Cardiac fibroblast (primary cell): ENCODE data around the gene OR7D2.
A peak's percentile ranks its signal among the peaks of the same experiment; 100 is the strongest.

Experiments used
- DNase-seq, 2 donors: peaks; one replicate each; pipeline versions ENCODE4 v3.0.0 to v3.0.0-alpha.2; 2010; ENCODE audit warnings: low read depth in 2 of 2
- H3K4me3 ChIP-seq, 2 donors: replicated peaks in 1 of 2; 1 replicate in 1 of 2; 2 replicates in 1 of 2; pipeline ENCODE4 v1.5.1; 2011; ENCODE audit warnings: low read depth in 2 of 2, low read length in 2 of 2, mild to moderate bottlenecking in 2 of 2, moderate library complexity in 1 of 2
- CTCF ChIP-seq: IDR thresholded peaks from one replicate; pipeline ENCODE4 v1.5.1; 2011; ENCODE audit warnings: low read depth, mild to moderate bottlenecking, low read length, inconsistent platforms

OR7D2 gene

GRCh38 chr19:9178901-9179300, at the start of gene OR7D2:
Gene OR7D2, plus strand, starts transcription at chr19:9178979. Its CDS starts 6,803 bp downstream, at chr19:9185782.
- DNase-seq, result peak in 1 of 2 donors; percentile 14
- no peak within 1 kb of the TSS for H3K4me3 ChIP-seq
- TF ChIP-seq CTCF, result no peak

GRCh38 chr19:9130965-9131364, 47.8 kb upstream of the OR7D2 start:
- no peak overlapping the region for H3K4me3 ChIP-seq
- no peak for DNase-seq
- no peak for TF ChIP-seq CTCF

GRCh38 chr19:9132422-9132821, 46.4 kb upstream of the OR7D2 start:
- DNase-seq, result no peak
- H3K4me3 ChIP-seq, result no peak overlapping the region
- no peak for TF ChIP-seq CTCF

- peak in 1 of 2 donors; percentile 5 for DNase-seq
- peak overlapping the region; percentile 88 to 97 for H3K4me3 ChIP-seq
- TF ChIP-seq CTCF, result no peak
These were observed 39.1 kb upstream of the OR7D2 start for GRCh38 chr19:9139609-9140158.

GRCh38 chr19:9140159-9140874, 38.5 kb upstream of the OR7D2 start, which contains the start of gene ZNF317:
Gene ZNF317, plus strand, starts transcription at chr19:9140397. Its CDS starts 15,620 bp downstream, at chr19:9156017.
- TF ChIP-seq CTCF, result no peak
- DNase-seq, result peak; percentile 93 to 94
- peak within 1 kb of the TSS; percentile 88 to 97 for H3K4me3 ChIP-seq

GRCh38 chr19:9144920-9145319, 33.9 kb upstream of the OR7D2 start:
- H3K4me3 ChIP-seq, result no peak overlapping the region
- peak in 1 of 2 donors; percentile 13 for DNase-seq
- TF ChIP-seq CTCF, result no peak
